ENCODE data around the gene PLGLB2. TPM values are rescaled to one million over a fixed set of nuclear protein-coding genes. Genes with fewer than 3 reads are reported as not detected.
"Not testable (repeated sequence)": the region's sequence is repeated elsewhere in the genome, so short reads cannot be mapped to it uniquely, and the experiment has no call there.

The PLGLB2 gene
- 1 to 10 TPM in 2 of 3 donors, not detected in 1; 2.7 to 5.0 TPM for total RNA-seq
- long read RNA-seq, donor 1, partial matches to known transcripts = 0 of 2 reads
- long read RNA-seq, donor 1, other reads (novel, unspliced or antisense) = 2 of 2 reads
- long read RNA-seq, donor 2 = 0 reads

DNA sequence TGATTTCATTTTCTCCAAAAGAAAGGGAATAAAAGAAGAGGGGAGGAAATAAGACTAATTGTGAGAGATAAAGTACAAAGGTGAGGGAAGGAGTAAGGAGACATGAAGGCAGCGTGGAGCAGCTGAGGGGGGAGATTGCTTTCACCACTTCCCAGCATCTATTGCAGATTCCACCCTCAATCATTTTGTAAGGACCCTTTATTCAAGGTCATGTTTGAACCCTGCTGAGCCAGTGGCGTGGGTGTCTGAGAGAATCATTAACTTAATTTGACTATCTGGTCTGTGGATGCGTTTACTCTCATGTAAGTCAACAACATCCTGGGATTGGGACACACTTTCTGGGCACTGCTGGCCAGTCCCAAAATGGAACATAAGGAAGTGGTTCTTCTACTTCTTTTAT lies at the start of gene PLGLB2:
PLGLB2 (plus strand) TSS at position 297 of the 400 bp plus-strand sequence; CDS start at position 364, 67 bp downstream.
- H3K4me1 ChIP-seq (ENCODE audit: low read depth); DNase-seq; H3K9me3 ChIP-seq; H3K36me3 ChIP-seq (ENCODE audit: low read depth); intact Hi-C loops (cut with DNase I, micrococcal nuclease); H3K4me3 ChIP-seq; ATAC-seq: not testable (repeated sequence)

DNA sequence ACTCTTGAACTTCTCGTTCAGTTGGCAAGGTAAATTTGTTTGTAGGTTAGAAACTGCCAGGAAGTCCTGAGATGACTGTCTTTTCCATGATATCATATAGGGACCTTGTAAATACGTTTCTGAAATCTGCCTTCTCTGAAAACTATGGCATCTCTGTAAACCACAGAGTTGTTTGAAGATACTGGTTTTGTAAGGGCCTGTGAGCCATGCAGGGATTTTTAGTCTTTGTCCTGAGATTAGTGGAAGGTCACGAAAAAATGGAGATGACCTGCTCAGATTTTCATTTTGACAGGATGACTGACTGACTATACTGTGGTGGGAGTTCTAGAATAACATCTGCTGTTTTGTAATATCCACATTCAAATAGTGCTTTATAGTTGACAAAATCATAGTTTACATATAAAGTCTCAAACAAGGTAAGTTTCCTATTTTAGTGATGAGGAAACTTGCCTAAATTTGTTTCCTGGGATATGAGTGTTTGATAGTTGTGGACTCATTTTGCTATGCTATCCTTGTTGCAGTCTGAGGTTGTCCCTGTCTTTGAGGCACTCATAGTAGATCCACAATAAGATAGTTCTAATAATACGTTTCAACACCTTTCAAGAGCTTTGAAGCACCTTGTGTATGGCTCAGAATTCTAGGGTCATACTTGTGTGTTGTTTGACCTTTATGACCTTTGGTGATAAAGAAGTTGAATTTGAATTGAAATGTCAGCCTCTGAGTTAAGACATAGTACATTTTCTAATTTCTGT lies 43.1 kb upstream of the PLGLB2 start:
- intact Hi-C loops (cut with DNase I, micrococcal nuclease) = not testable (repeated sequence)

GRCh38 chr2:87708368-87708767 lies 39.5 kb upstream of the PLGLB2 start:
- H3K4me1 ChIP-seq (ENCODE audit: low read depth); H3K4me3 ChIP-seq; H3K36me3 ChIP-seq (ENCODE audit: low read depth); DNase-seq; H3K9me3 ChIP-seq; intact Hi-C loops (cut with DNase I, micrococcal nuclease): not testable (repeated sequence)
- ATAC-seq = peak; percentile 15

More for the DNA sequence above, 43.1 kb upstream of the PLGLB2 start:
- not testable (repeated sequence) for DNase-seq; H3K9me3 ChIP-seq; H3K4me1 ChIP-seq (ENCODE audit: low read depth); H3K4me3 ChIP-seq; H3K36me3 ChIP-seq (ENCODE audit: low read depth); ATAC-seq

- intact Hi-C loops (cut with DNase I, micrococcal nuclease); H3K36me3 ChIP-seq (ENCODE audit: low read depth); H3K9me3 ChIP-seq; DNase-seq; H3K4me1 ChIP-seq (ENCODE audit: low read depth); H3K4me3 ChIP-seq: not testable (repeated sequence)
- peak; percentile 57 for ATAC-seq
Measured at GRCh38 chr2:87727940-87728599, 19.8 kb upstream of the PLGLB2 start.

- DNase-seq; intact Hi-C loops (cut with DNase I, micrococcal nuclease): not testable (repeated sequence)
Measured at GRCh38 chr2:87740928-87741327, 7.0 kb upstream of the PLGLB2 start.

DNA sequence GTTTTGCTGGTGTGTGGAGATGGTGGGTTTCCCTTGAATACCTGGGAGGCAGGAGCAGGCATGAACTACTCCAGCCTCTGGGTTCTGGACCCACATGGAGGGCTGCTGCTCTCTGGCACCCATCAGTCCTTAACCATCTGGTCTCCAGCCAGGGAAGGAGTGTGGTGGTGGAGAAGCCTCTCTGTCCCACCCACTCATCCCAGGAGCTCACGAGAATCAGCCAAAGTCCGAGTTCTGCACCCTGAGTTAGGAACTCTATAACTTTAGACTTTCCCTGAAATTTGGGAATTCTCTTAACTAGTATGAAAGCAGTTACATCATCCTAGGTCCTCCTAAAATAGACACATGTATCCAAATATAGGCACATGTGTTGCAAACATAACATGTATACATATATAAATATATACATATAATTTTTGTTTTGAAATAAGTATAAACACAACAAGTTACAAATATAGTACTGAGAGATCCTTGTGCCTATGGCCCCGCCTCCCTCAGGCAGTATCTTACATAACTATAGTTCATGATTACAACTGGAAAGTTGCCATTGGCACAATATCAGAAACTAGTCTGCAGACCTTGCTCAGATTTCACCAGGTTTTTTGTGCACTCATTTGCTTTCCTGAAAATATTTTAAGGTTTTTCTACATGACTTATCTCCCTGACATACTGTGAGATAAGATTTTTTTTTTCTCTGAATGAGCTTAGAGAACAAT lies 5.3 kb upstream of the PLGLB2 start:
- peak; percentile 44 for ATAC-seq
- DNase-seq; H3K4me1 ChIP-seq (ENCODE audit: low read depth); H3K36me3 ChIP-seq (ENCODE audit: low read depth); intact Hi-C loops (cut with DNase I, micrococcal nuclease); H3K9me3 ChIP-seq; H3K4me3 ChIP-seq: not testable (repeated sequence)

More at GRCh38 chr2:87740928-87741327, 7.0 kb upstream of the PLGLB2 start:
- H3K4me1 ChIP-seq (ENCODE audit: low read depth); H3K36me3 ChIP-seq (ENCODE audit: low read depth); H3K9me3 ChIP-seq; ATAC-seq; H3K4me3 ChIP-seq: not testable (repeated sequence)

DNA sequence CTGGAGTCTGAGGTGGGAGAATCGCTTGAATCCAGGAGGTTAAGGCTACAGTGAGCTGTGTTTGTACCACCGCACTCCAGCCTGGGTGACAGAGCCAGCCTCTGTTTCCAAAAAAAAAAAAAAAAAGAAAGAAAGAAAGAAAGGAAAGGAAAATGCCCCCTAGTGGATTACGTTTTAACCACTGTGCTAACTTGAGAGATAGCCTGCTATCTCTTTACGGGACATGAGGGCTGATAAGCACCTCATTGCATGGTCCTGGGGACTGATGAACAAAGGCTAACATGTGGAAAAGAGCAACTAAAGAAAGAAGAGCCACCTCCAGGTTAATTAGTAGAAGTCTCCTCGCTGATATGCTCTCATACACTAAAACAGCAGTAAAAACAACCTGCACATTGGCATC lies 4.2 kb upstream of the PLGLB2 start:
- H3K4me1 ChIP-seq (ENCODE audit: low read depth); H3K9me3 ChIP-seq; DNase-seq; H3K36me3 ChIP-seq (ENCODE audit: low read depth); intact Hi-C loops (cut with DNase I, micrococcal nuclease); ATAC-seq; H3K4me3 ChIP-seq: not testable (repeated sequence)

DNA sequence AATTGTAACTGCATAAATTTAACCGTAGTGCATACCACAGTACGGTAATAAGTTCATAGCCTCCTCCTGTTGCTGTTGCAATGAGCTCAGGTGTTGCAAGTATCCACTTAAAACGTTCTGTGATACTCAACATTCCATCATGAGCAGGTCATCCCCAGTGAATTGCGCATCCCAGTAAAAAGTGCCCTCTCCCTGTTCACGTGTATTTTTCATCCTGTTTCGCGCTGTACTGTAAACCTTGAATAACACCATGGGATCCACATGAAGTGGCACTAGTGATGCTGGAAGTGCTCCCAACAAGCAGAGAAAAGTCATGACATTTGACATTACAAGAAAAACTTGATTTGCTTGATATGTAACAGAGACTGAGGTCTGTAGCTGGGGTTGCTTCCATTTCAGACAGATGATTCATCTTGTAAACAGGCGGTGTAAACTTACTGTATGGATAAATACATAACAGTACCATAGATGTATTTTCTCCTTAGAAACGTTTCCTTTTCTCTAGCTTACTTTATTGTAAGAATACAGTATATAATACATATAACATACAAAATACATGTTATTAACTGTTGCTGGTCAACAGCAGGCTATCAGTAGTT lies 2.4 kb upstream of the PLGLB2 start:
- ATAC-seq; intact Hi-C loops (cut with DNase I, micrococcal nuclease); DNase-seq: not testable (repeated sequence)

GRCh38 chr2:87748524-87748923 lies 637 bp downstream of the PLGLB2 start:
- ATAC-seq; H3K9me3 ChIP-seq; H3K36me3 ChIP-seq (ENCODE audit: low read depth); H3K4me3 ChIP-seq; H3K4me1 ChIP-seq (ENCODE audit: low read depth); intact Hi-C loops (cut with DNase I, micrococcal nuclease); DNase-seq: not testable (repeated sequence)

More for the DNA sequence above, 2.4 kb upstream of the PLGLB2 start:
- H3K4me1 ChIP-seq (ENCODE audit: low read depth); H3K36me3 ChIP-seq (ENCODE audit: low read depth); H3K9me3 ChIP-seq; H3K4me3 ChIP-seq: not testable (repeated sequence)

- H3K4me1 ChIP-seq (ENCODE audit: low read depth); H3K36me3 ChIP-seq (ENCODE audit: low read depth); H3K4me3 ChIP-seq; ATAC-seq; H3K9me3 ChIP-seq; intact Hi-C loops (cut with DNase I, micrococcal nuclease): not testable (repeated sequence)
- DNase-seq = peak in 1 of 3 donors; percentile 4
Measured at GRCh38 chr2:87750560-87750959, 2.7 kb downstream of the PLGLB2 start.

DNA sequence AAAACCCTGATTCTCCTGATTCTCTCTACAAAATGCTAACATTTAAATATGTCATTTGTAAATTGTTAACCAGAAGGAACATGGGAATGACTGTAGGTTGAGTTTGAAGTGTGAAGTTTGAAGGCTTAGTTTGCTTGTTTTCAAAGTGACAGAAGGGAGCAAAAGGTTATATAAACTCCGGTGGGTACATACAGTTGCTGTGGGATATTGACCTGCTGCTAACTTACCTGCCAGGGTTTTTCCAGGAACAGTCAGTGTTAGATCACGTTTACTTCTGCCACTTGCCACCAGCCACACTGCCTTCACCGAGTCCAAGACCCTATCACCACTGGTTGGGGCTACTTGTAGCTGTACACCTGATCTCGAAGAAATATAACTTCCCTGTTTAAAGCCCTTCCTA lies 6.9 kb downstream of the PLGLB2 start:
- DNase-seq; H3K4me3 ChIP-seq; H3K36me3 ChIP-seq (ENCODE audit: low read depth); intact Hi-C loops (cut with DNase I, micrococcal nuclease); H3K9me3 ChIP-seq; ATAC-seq; H3K4me1 ChIP-seq (ENCODE audit: low read depth): not testable (repeated sequence)
